NCI-H526 treated with DMSO at 0.1 percent for 48 hours (cell line): ENCODE data around the gene RFFL.
"Not testable (repeated sequence)": the region's sequence is repeated elsewhere in the genome, so short reads cannot be mapped to it uniquely, and the experiment has no call there.

Experiments
- DNase-seq: peaks from one replicate; lab custom pipeline; 2025; lab: John Stamatoyannopoulos, UW

The RFFL gene

DNA sequence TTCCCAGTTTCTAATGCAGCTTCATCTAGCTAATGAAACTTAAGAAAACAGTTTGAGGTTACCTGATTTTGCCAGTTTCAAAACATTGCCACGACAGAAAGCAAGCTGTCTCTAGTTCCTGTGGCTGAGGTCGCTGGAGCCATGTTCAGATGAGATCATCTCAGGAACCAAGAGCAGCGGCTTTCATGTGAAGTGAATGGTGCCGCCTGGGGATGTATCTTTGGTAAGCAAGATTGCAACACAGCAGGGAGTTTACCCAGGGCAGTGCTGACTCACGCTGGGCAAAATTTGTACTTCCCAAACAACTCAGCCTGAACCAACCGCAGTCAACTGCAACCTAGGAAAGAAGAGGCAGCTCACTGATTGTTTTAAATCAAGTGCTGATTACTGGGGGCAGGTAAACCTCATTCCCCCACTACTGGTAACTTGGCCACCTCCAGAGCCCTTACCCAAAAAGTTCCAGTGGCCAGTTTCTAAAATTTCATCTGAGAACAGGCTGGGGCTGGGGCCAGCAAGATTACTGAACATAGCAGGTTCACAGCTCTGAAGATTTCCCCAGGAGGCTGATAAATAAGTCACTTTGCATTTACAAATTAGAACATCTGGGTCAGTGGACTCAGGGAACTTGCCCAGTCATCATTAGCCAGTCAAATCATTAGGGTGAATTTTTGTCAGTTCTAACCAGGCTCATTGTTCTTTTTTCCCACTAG is at the start of gene RFFL:
TSS of gene RFFL (minus strand) at position 194 of the 710 bp plus-strand sequence. CDS start 37,154 bp downstream, outside the sequence.
- DNase-seq = peak; percentile 86

GRCh38 chr17:35110791-35111190 is 47.3 kb upstream of the RFFL start:
- DNase-seq = not testable (repeated sequence)

GRCh38 chr17:35104844-35105450 is 41.4 kb upstream of the RFFL start:
- no peak for DNase-seq

GRCh38 chr17:35103271-35103670 is 39.8 kb upstream of the RFFL start:
- DNase-seq = no peak

- no peak for DNase-seq
These were observed 38.2 kb upstream of the RFFL start for GRCh38 chr17:35101725-35102124.

- DNase-seq = no peak
These were observed 37.5 kb upstream of the RFFL start for GRCh38 chr17:35101036-35101435.

GRCh38 chr17:35099908-35100307 is 36.4 kb upstream of the RFFL start:
- DNase-seq = peak; percentile 66

DNA sequence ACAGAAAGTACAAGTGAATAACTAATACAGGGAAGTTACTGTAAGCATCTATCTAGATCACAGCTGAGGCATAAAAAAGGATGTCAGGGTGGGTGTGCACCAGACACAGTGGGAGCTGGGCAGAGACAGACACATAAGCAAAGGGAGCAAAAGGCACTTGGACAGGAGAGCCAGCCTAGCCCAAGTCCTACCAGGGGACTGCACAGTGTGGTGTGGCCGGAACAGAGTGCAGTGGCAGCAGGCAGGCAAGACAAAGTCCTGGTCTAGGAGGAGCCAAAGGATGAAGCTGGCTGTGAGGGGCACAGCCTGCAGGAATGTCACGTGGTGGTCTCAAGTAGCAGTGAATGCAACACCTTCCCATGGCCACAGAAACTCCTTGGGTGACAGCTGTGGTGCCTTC is 34.3 kb upstream of the RFFL start:
- DNase-seq = no peak

DNA sequence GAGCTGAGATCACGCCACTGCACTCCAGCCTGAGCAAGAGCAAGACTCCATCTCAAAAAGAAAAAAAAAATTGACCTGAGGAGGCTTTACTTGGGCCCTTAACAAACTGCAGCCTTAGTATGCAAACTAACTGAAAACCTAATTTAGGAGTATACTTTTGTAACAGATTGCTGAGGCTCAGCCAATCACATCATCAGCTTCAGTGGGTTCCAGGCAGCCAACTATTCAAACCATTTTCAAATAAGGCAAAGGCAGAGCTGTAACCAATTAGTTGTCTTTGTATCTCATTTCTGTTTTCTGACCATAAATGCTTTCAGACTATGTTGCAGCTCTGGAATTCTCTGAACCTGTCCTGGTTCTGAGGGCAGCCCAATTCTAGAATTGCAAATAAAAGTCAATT is 32.2 kb upstream of the RFFL start:
- DNase-seq = no peak

DNA sequence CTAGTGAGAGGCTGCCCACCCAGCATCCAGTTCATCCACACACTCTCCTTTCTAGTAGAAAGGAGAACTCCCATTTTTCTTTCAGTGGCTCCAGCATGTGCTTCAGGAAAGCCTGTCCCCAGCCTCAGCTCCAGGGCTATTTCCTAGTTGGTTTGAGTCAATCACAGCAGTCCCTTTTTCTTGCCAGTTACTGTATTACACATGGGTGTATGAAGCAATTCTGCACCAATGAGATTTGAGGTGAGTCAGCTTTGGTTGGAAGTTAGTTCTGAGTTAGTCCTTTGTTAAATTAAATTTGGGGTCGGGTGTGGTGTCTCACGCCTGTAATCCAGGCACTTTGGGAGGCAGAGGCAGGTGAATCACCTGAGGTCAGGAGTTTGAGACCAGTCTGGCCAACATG is 31.4 kb upstream of the RFFL start:
- DNase-seq = no peak

DNA sequence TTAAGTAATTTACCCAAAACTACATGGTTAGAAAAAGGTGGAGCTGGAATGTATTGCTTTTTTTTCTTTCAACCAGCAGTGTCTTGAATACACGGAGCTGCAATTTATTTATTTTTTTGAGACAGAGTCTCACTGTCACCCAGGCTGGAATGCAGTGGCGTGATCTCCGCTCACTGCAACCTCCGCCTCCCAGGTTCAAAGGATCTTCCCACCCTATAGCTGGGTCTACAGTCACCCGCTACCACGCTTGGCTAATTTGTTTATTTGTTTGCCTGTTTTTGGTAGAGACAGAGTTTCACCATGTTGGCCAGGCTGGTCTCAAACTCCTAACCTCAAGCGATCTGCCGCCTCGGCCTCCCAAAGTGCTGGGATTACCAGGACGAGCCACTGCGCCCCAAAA is 27.2 kb upstream of the RFFL start:
- not testable (repeated sequence) for DNase-seq

DNA sequence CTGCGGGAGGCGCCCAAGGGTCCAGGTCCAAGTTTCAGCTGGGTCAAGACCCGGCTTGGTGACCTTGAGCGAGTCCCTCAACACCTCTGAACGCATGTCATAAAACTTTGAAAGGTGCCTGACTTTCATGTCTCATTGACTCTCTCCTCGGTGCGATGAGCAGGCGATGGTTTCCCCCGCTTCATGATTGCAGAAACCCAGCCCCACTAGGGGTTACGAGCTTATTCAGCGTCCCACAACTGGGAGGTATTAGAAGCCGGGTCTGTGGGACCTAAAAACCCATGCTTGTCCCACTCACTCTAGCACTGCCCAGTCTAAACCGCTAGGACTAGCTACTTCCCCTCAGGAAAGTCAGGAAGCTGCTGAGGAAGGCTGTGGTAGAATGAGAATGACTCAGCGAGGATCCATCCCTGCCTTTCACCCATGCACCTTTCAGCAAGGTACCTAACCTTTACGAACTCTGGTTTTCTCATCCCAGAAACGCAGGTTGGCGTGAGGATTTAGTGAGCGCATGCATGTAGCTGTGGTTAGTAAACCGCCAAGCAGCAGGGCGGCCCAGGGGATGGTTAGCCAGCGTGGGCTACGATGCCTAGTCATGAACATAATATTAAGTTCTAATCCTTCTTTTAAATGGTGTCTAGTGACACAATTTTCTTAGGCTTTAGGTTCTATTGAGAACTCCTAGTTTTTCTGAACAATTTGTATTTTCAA is 26.2 kb upstream of the RFFL start:
- DNase-seq = no peak

DNA sequence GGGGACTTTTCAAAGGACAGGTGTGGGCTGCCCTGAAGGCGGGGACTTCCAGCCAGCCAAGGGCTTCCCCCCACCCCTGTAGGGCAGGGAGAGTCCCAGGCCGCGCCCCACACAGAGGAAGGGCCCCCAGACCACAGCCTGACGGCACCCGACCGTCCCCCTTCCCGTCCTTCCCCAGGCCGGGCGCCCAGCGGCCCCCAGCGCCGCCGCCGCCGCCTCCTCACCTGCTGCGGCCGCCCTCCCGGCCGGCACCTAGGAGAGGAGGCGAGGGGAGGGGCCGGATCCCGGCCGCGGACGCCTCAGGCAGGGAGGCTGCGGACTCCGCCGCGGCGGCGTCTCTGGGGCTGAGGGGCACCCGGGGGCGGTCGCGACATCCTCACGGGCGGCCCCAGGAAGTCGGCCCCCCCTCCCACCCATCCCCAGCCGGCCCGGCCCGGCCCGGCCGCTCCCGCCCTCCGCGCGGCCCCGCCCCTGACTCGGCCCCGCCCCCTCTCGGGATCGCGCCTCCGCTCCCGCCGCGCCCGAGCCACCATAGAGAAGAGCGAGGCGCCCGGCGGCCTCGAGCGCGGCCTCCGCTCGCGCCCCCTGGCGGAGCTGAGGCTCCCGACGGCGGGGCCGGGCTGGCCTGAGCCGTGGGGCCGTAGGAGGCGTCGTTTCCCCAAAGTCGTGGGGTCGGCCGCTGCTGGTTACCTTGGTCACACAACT is 25.5 kb upstream of the RFFL start:
- DNase-seq = peak; percentile 54

DNA sequence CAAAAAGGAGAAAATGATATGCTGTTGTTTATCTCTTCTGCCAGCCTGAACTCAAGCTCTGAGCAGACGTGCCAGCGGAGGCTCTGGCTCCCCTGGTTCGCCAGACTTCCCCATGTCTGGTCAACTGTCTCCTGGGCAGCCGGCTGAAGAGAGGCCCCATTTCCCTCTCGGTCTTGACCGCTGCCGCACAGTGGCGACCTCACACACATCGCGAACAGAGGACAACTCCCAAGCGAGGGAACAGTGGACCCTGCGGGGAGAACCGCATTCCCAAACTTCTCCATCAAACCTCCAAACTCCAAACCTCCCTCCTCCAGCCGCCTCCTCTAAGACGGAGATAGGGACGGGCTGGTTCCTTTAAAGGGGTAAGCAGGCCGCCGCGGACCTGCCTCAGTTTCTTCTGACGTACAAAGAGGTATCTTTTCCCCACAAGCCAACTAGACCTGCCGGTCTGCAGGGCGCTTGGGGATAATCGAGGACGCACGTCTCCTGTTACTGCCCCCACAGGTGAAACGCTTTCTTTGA is 24.9 kb upstream of the RFFL start:
- no peak for DNase-seq

- DNase-seq = no peak
These were observed 24.3 kb upstream of the RFFL start for GRCh38 chr17:35087731-35088355.

DNA sequence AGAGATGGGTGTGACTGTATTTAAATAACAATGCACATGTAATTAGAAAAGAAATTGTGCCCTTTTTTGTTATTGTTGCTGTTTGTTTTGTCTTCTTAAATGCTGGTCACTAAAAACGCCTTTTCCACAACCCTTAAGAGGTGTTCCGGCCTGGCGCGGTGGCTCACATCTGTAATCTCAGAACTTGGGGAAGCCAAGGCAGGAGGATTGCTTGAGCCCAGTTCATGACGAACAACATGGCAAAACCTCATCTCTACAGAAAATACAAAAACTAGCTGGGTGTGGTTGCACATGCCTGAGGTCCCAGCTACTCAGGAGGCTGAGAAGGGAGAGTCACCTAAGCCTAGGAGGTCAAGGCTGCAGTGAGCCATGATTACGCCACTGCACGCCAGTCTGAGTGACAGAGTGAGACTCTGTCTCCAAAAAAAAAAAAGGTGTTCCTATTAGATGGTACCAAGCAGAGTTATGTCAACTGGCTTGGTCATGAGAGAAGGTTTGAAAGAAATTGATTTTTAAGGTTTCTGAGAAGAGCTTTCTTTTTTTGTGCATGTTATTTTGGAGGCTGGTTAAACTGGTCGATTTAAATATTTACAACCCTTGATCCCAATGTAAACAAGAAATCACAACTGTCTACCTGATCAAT is 23.5 kb upstream of the RFFL start:
- no peak for DNase-seq

GRCh38 chr17:35086164-35086563 is 22.7 kb upstream of the RFFL start:
- DNase-seq = no peak

DNA sequence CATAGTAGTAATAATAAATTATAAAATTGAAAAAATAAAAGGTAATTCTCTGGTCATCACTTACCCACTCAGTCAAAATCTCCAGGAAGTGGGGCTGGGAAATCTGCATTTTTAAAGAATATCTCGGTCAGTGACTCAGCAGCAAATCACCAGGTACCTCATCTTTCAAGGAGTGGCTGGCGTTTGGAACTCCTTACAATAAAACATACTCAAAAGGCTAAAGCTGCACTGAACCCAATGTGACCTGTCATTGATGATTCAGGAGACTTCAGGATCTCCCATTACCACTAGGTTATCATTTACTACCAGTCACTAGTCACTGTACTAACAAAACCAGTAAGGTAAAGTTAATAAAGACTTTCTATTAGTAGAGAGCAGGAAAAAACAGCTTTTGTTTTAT is 21.5 kb upstream of the RFFL start:
- DNase-seq = no peak

GRCh38 chr17:35083071-35083470 is 19.6 kb upstream of the RFFL start:
- peak; percentile 46 for DNase-seq

DNA sequence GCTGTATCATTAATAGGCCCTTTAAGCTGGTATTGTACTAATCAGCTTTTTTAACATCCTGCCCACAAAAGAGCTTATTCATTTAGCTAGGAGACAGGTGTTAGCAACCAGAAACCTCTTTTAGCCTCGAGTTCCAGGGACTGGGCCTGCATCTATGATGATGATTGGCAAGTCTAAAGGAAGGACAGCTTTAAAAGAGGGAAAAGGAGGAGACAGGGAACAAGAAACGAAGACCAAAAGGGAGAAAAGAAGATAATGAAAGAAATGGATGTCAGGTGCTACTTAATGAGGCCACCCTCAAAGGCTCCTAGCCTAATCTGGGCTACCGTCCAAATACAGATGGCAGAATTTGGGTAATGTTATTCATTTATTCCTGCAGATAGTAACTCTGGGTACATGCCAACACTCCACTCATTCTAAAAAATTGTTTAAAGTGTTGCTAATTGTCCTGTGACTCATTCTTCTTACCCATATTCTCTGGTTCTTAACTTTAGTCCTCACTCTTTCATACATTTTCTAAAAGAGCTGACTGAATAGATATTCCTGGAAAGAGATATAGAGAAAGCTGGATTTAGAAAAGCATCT is 18.7 kb upstream of the RFFL start:
- peak; percentile 47 for DNase-seq

- DNase-seq = no peak
These were observed 18.1 kb upstream of the RFFL start for GRCh38 chr17:35081638-35082037.
